Fibroblast of lung (primary cell): Measurements from ENCODE around the gene GPR34.
"Not testable (repeated sequence)": the region's sequence is repeated elsewhere in the genome, so short reads cannot be mapped to it uniquely, and the experiment has no call there.

Source experiments
- CTCF ChIP-seq, 2 donors: IDR thresholded peaks in 1 of 2; conservative IDR thresholded peaks in 1 of 2; 1 replicate in 1 of 2; 2 replicates in 1 of 2; pipeline ENCODE4 v1.5.1; 2011 to 2012; ENCODE audit warnings: low read length in 2 of 2, control low read depth in 1 of 2, inconsistent platforms in 1 of 2, low read depth in 1 of 2, mild to moderate bottlenecking in 1 of 2
- EZH2 ChIP-seq: IDR thresholded peaks from 2 replicates; pipeline ENCODE4 v1.5.1; 2012; ENCODE audit warnings: low read length, control low read depth, mild to moderate bottlenecking; ENCODE audit errors: missing control alignments

DNA sequence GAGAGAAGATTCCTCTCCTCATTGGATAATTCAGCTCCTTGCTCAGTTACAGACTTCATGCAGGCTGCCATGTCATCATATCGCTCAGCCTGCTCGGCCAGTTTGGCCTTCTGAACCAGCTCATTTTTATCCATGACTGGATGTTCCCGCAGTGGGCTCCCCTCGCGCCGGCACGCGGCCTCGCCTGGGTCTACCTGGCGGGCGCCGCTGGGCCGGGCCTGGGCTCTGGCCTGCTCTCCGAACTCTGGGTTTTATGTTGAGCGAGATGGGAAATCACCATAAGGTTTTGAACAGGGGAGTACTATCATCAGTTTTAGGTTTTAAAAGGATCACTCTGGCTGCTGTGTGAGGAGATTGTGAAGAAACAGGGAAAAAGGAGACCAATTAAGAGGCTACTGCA lies 12.4 kb upstream of the GPR34 start:
- not testable (repeated sequence) for TF ChIP-seq EZH2; CTCF (conservative IDR thresholded peaks at IDR 0.05 in 1 of 2, IDR thresholded peaks at IDR 0.05 in 1 of 2; ENCODE audit: low read depth in 1 of 2, low read length in 2 of 2)
